RPMI7951 (cell line): Measurements from ENCODE around the gene SART3. TPM values are rescaled to one million over a fixed set of nuclear protein-coding genes. Genes with fewer than 3 reads are reported as not detected.
"Not testable (repeated sequence)": the region's sequence is repeated elsewhere in the genome, so short reads cannot be mapped to it uniquely, and the experiment has no call there.

Source experiments
- DNase-seq: peaks from one replicate; pipeline ENCODE4 v3.0.0-alpha.2; 2012; ENCODE audit warnings: low read depth
- total RNA-seq: library from RNA; depleted of rRNA; stranded (reverse); fragments of >200 nt; shearing (Covaris generic); gene quantifications from 2 replicates; pipeline ENCODE4 v1.2.3, GENCODE V29; 2014

The SART3 gene
- total RNA-seq, 1 experiment from 2014 or later = 37.6 TPM

DNA sequence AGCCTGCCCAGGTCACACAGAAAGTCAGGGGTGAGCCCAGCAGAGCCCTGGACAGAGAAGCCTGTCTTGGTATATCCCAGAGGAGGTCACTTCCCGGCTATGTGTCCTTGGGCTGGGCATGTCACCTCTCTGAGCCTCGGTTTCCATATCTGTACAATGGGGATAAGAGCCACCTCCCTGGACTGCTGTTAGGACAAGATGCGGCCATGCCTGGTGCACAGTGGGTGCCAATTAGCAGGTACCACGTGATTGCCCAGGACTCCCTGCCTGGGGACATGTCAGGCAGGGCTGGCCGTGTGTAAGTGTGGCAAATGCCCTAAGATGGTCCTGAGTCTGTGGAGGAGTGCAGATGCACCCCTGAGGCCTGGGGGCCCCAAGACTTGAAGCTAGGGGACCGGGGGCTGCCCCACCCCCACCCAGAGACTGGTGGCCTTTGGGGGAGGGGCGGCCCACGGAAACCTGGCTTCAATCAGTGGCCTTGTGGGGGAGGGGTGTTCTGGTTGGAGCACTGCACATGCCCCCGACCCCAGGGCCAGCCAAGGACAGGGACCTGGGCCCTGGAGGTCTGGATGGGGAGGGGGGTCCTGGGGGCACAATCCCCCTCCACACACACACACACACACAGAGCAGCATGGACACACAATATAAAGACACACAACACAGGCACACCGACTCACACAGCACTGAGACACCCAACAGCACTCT lies 36.0 kb upstream of the SART3 start:
- DNase-seq = peak; percentile 60

DNA sequence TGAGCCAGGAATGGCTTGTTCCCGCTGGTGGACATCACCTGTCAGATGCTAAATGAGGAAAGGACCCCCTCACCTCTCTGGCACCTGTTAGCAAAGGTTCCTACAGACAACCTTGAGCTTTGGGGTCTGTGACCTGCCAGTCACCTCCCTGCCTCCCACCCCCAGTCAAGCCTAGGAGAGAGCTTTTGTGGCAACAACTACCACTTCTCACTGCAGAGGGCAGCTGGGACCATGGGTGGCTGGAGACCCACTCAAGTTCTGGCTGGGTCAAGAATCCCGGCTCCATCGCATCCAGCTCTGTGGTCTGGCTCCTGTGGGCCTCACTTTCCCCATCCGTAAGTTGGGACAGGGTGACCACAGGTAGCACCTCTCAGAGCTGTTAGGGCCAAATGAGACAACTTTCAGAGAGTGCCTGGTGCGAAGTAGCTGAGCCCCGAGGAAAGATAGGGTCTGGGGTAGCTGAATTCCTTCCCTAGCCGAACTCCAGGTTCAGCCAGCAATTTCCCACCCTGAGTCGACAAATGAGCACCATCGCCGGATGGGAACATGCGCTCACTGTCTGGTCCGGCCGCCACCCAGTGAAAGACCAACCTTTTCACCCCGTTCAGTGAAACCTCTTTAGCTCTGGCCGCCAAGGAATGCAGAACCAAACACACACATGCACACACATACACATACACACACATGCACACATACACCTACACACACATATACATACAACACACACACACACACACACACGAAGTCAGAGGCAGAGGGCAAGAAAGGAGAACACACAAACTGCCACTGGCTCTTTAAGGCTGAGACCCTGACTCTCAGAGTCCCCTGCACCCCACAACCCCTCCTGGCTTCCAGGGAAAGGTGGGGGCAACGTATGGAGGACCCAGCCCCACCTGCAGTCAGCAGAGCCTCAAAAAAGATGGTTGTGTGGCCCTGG lies 35.0 kb upstream of the SART3 start:
- DNase-seq = no peak

DNA sequence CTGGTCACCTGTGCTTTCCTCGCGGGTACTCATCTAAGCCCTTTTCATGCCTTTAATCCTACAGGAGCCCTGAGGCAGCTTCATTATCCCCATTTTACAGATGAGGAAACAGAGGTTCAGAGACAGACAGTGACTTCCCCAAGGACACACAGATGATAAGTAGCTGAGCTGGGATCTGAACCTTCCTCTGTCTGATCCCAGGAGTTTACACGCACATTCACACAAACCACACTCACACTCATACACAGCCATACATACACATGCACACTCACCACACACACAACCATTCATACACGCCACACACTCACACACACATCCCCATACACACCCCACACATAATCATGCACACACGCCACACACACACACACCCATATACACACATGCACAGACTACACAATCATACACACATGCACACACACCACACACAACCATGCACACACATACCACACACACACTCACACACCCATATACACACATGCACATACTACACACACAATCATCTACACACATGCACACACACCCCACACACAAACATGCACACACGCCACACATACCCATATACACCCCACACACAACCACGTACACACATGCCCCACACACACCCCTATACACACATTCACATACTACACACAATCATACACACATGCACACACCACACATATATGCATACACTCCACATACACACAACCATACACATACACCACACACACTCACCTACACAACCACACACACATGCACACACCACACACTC lies 34.2 kb upstream of the SART3 start:
- no peak for DNase-seq

DNA sequence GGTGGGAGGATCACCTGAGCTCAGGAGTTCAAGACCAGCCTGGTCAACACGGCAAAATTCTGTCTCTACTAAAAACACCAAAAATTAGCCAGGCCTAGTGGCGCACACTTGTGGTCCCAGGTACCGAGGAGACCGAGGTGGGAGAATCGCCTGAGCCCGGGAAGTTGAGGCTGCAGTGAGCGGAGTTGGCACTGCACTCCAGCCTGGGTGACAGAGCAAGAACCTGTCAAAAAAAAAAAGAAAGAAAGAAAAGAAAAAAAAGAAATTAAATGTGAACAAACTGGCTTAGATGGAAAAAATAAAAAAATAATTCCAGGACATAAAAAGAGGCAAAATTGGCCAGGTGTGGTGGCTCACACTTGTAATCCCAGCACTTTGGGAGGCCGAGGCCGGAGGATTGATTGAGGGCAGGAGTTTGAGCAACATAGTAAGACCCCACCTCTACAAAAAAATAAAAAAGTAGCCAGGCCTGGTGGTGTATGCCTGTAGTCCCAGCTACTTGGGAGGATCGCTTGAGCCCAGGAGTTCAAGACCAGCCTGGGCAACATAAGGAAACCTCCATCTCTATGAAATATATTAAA lies 33.4 kb upstream of the SART3 start:
- DNase-seq = no peak

DNA sequence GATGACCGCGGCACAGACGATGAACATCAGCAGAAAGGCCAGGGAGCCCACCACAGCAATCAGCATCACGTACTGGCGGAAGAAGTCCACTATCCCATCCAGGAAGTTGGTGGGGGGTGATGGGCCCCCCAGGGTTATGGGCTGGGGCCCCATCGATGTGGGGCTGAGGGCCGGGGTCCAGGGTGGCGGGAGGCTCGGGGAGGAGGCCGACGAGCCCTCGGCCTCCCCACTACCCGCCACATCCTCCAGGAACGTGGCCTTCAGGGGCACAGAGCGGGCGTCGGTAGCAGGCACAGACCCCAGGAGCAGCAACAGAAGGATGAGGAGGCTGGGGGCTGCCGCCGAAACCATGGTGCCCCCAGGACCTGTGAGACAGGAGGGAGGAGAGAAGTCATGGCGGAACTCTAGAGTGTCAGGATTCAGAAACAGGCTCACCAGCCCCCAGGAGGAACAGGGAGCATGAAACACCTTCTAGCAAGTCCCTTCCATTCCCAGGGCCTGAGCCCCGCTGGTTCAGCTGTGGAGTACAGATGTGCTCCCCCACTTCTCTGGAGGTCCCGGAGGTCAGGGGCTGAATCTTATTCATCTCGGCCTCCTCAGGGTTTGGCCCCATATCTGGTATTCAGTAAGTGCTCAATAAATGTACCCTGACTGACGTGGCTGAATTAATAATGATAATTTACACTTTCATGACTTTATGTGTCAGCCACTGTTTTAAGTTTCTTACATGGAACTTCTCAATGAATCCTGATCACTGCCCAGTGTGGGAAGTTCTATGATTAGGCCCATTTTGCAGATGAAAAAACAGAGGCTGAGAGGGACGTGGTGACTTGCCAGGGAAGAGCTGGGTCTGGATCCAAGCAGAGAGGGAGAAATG lies 31.3 kb upstream of the SART3 start:
- no peak for DNase-seq

DNA sequence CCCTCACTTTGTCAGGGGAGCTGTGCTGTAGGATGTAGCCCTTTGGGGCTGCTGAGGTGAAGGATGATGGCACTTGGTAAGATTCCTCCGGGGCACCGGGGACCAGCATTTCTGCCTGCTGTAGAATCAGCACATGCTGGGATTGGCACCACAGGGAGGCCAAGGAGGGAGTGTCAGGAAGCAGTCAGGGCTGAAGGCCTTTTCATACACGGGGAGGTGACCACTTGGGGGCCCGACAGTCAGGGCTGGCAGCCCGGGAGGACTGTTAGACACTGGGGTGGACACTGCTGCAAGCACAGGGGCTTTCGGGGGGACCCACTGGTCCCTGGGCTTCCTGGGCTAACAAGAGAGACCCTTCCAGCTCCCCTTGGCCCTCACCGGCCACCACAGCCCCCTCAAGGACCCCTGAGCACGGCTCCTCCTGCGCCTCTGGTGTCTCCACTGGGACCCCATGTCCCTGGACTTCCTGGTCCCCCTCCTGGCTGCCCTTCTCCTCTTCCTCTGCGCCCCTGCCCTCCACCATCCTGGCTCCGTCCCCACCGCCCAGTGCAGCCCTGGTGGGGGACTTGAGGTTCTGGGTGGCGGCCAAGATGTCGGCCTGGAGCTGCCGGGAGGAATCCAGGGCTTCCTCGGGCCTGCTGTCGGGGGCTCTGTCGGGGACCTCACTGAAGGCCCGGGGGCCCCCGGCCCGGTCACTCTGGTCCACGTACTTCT lies 30.5 kb upstream of the SART3 start:
- DNase-seq = no peak

DNA sequence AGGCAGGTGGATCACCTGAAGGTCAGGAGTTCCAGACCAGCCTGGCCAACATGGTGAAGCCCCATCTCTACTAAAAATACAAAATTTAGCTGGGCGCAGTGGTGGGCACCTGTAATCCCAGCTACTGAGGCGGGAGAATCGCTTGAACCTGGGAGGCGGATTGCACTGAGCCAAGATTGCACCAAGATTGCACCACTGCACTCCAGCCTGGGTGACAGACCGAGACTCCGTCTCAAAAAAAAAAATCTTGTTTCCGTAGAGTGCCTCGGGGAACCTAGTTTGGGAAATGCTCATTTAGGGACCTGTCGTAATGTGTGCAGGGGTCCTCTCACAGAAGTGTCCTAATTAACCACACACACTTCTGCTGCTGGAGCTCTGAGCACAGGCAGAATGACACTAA lies 29.5 kb upstream of the SART3 start:
- DNase-seq = not testable (repeated sequence)

DNA sequence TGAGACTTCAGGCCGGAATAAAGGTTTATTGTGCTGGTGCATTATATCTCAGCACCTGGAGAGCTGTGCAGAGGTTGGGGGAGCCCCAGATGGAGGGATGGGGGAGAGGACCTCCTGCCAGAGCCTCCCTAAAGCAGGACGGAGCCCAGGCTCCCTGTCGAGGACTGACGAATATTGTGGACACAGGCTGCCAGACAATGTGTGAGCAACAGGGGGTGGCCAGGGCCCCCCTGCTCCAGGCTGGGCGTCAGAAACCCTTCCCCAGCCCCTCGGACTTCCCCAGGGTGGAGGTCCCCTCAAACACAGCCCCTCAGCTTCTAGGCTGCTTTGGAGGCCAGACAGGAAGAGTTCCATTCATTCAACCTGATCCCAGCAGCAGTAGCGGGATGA lies 28.9 kb upstream of the SART3 start:
- DNase-seq = peak; percentile 31

DNA sequence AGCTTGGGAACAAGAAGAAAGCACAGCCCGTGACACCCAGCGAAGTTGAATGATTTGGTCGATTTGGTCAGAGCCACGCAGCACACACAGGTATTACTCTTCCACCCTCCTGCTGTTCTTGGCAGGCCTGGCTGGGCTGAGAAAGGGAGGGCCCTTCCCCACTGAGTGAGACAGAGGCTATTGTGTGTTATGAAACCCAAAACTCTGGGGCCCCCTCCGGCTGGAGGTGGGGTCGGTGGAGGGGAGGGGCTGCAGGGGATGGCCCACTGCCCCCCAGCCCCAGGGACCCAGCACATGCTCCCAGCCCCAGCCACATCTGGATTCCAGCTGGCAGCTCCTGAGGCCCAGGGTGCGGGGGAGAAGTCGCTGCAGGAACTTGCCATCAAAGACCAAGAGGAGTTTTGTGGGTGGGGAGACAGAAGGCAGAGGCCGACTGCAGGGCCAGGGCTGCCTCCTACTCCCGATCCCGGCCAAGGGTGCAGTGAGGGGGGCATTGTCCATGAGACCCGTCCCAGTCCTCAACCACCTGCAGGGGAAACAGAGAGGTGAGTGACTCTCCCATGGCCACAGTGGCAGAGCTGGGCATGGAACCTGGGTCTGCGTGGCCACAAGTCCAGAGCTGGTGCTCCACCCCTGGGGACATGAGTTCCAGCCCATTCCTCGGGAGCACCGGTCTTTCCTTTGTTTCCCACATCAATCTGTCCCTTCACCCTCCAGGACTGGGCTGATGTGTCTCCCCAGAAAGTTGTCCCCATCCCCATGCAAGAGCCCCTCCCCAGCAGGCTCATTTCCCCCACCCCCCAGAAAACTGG lies 28.3 kb upstream of the SART3 start:
- DNase-seq = peak; percentile 81

DNA sequence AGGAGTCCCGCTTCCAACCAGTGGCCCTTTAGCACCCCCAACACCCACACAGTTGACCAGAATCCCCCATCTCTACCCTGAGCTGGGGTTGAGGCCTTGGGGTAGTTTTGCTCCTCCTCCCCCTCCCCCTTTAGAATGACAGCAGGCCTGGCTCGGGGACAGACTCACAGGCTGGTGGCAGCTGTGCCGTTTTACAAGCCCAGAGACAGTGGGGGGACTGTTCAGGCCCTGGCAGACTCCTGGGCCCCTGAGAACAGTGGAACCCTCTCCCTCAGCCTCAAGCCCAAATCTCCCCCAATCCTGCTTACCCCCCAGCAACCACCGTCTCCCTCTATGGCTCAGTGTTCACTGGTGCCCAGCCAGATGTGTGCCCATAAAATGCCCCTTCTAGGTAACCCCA lies 26.9 kb upstream of the SART3 start:
- DNase-seq = no peak

DNA sequence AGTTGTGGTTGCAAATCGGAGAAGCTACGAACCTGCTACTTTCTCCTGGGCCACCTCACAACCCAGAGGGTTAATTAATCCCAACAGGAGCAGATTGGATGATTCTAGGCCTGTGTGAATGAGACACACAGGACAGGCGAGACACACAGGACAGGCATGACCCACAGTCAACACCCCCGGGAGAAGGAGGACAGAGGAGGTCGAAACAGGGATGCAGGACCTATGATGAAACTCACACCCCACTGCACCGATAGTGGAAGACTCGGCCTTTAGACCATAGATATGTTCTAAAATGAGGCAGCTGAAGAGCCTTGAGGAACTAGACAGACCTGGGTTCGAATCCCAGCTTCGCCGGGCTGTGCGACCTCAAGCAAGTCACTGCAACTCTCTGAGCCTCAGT lies 25.3 kb upstream of the SART3 start:
- no peak for DNase-seq

DNA sequence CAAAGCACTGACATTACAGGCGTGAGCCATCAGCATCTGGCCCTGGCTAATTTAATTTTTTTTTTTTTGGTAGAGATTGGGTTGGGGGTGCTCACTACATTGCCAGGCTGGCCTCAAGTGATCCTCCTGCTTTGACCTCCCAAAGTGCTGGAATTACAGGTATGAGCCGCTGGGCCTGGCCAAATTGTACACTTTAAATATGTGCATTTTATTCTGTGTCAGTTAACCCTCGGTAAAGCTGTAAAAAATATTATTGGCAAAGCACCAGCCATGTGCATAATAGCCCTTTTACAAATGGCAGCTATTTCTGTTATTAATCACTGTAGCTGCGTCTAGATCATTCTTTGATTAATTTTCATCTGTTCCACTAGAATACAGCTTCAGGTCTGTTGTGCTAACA lies 24.9 kb upstream of the SART3 start:
- DNase-seq = no peak

DNA sequence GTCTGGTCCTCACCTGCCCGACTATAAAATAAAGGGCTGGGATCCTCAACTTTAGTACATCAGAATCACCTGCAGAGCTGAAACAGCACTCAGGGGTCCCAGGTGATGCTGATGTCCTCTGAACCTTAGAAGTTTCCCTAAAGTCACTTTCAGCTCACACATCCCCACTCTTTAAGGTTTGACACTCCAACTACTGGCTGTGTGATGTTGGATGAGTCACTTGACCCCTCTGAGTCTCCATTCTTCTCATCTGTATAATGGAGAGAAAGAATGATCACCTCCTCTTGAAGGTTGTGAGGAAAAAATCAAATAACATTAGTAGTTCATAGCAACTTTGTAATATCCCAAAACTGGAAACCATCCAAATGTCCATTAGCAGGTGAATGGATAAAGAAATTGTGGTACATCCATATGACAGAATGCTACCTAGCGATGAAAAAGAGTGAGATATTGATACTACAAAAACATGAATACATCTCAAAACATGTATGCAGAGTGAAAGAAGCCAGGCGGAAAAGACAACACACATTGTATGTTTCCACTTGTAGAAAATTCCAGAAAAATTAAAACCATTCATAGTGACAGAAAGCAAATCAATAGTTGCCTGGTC lies 23.6 kb upstream of the SART3 start:
- DNase-seq = no peak

DNA sequence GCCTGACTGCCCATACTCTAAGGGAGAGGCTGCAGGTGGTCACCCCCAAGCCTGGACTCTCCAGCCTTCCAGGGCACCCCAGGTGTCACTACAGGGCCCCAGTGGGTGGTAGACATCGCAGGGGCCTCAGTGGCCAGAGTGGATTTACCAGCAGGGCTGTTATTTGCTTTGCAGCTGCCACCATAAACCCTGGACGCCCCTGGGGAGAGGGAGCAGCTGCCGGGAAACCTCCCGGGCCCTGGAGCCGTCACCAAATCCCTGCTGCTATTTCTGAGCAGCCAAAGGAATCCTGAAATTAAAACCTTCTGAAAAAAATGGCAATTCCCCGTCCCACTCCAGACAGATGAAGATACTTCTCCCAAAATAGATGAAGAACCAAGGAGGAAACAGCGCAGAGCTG lies 23.0 kb upstream of the SART3 start:
- DNase-seq = no peak

DNA sequence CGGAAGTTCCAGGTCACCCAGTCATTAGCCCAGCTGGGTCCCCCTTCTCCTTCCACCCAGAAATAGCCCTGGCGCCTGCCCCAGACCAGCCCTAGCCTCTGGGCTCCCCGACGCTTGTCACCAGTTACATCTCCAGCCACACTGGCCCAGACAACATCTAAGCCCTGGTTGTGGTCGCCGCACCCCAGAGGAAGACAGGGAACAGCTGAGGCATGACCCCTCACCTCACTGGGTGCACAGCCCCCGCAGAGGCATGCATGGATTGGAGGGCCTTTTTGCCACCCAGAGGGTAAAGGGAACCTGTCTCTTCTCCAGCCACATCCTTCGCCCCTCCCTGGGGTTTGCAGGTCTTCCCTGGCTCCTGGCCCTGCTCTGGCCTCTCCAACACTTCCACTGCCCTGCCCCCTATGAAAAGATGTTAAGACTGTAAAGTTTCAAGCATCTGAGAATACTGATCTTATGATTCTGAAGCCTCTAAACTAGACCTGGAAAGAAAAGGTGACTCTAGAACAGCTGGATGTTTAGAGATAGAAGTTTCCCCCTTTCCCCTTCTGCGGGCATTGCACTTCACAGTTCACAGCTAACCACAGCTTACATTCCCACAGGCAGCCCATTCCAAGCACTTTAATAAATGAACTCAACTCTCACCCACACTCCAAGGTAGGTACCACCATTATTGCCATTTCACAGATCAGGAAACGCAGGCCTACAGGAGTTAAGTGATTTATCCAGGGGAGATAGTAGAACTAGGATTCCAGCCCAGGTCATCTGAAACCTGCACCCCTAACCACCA lies 22.2 kb upstream of the SART3 start:
- DNase-seq = no peak

DNA sequence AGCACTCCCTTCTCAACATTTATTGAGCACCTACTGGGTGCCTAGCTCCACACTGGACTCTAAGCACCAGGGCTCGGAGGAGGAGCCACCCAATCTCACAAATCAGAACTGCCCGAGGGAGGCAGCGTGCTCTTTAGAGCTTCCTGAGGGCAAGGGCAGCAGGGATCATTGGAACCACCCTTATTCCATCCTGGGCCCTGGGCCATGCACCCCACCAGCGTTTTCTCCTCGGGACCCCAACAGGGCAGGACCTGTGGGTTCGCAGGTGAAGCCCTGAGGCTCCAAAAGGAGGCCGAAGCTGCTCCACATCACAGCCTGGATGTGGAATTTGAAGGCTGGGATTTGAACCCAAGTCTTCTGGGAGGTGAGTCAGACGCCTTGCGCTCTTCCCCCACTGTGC lies 21.5 kb upstream of the SART3 start:
- DNase-seq = no peak

DNA sequence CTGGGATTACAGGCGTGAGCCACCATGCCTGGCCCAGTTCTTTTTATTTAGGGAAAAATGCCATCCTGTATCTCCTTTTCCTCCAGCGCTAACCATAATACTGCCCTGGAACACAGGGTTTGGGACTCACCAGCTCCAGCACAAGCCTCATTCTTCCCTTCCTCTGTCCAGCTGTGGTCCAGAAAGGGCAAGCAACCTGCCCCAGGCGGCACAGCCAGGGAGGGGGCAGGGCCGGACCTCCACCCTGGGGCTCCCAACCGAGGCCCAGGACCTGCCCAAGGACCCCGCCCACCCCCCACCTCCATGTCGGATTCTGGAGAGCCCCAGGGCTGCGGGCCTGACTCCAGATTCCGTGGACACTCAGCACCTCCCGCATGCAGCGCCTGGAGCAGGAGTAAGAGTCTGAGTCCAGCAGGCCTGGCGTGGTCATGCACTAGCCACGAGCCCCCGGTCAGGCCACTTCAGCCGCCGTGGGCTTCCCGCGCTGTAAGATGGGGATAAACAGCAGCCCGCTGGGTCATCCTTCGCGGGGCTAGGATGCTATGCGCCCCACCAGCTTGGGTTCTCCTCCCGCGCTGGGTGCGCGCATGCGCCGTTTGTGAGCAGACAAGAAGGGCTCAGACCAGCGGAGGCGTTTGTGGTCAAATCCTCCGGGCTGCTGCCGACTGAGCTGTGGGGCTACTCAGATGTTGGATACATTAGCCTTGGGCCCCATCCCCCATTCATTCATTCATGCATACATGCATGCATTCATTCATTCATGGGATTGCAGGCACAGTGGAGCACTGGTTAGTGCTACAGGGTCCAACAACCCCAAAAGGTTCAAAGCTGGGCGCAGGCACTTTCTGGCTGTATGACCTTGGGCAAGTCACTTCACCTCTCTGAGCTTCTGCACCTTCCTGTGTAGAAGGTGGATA lies 20.6 kb upstream of the SART3 start:
- DNase-seq = no peak
